ES-I3 (cell line): ENCODE results near the gene USH2A.

Experiments
- H3K36me3 ChIP-seq: 2 replicates; pipeline ENCODE4 v1.6.1; 2013; ENCODE audit warnings: mild to moderate bottlenecking, low read length, control low read depth, moderate library complexity; ENCODE audit not compliant: insufficient read depth
- H3K4me1 ChIP-seq: 2 replicates; pipeline ENCODE4 v1.6.1; 2013; ENCODE audit warnings: mild to moderate bottlenecking, control low read depth, low read length; ENCODE audit not compliant: insufficient read depth
- H3K9ac ChIP-seq: 2 replicates; pipeline ENCODE4 v1.6.1; 2013; ENCODE audit warnings: low read depth, mild to moderate bottlenecking, low read length, moderate library complexity
- H3K9me3 ChIP-seq: 2 replicates; pipeline ENCODE4 v1.6.1; 2013; ENCODE audit warnings: mild to moderate bottlenecking, low read length, moderate library complexity; ENCODE audit not compliant: control insufficient read depth, insufficient read depth

USH2A gene

DNA sequence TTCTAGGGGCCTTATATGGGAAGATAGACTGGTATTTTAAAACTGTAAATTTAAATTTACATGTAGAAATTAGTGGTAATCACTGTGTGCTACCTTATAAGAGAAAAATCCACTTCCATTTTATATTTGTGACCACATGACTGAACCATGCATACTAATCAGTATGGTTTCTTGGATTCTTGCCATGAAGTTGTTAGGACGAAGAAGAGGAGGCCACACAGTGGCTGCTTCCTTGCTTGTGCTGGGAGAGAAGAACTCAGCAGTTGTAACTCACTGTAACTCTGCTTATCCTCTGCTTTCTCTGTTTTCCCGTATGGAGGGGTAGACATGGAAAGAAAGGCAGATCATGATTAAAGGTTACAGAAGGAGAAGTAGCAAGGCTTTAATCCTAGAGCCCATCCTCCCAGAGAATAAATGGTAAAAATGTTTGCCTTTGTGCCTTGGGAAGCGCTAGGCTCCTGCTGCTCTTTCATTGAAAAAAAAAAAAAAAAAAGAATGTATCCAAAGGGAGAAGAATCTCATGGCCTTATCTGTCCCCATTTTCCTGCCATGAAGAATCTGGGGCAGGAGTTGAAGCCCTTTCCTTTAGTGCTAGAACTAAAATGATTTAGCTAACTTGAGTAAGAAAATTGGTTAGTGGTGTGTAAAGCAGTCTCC, 823.7 kb downstream of the USH2A start:
- Histone ChIP-seq H3K36me3 (no peaks in the 10 kb centered on the region; the same call in 1 of the 2 replicates), H3K9ac (no peak overlapping the region), H3K4me1 (no peaks in the 10 kb centered on the region; the same call in 1 of the 2 replicates), H3K9me3 (no peaks in the 10 kb centered on the region)

DNA sequence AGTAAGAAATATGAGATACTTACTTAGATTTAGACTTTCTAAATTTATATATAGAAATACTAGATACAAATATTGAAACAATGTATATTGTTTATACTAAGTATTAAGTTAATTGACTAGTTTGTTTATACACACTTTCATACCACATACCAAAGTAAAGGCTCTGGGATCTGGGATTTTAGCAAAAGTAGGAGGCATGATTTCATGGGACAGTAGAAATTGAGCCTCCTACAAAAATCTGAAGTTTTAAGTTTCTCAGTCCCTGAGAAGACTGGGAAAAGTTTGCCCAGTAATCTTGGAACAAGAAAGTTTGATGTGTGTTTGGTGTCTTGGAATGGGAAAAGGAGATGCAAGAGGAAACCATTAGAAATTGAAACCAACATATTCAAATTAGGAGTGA, 825.3 kb downstream of the USH2A start:
- Histone ChIP-seq H3K36me3 (no peaks in the 10 kb centered on the region; the same call in 1 of the 2 replicates), H3K9me3 (no peaks in the 10 kb centered on the region), H3K9ac (no peak overlapping the region), H3K4me1 (no peaks in the 10 kb centered on the region; the same call in 1 of the 2 replicates)

DNA sequence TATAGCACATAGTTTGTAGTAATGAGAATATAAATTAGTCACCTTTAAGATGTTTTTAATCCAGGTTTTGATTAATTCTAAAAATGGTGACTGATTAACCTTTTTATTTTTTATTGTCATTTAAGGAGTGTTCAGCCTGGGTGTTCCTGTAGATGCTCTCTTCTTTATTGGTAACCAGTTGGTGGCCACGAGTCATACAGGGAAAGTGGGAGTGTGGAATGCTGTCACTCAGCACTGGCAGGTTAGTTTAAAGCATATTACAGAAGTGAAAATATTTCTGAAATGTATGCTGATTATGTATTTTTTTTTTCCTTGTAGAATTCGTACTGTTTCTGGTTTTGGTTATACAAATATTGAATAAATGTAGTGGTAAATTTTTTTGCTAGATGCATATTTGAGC, 828.0 kb downstream of the USH2A start:
- Histone ChIP-seq H3K4me1 (no peaks in the 10 kb centered on the region; the same call in 1 of the 2 replicates), H3K9me3 (no peaks in the 10 kb centered on the region), H3K36me3 (no peaks in the 10 kb centered on the region; the same call in 1 of the 2 replicates), H3K9ac (no peak overlapping the region)

DNA sequence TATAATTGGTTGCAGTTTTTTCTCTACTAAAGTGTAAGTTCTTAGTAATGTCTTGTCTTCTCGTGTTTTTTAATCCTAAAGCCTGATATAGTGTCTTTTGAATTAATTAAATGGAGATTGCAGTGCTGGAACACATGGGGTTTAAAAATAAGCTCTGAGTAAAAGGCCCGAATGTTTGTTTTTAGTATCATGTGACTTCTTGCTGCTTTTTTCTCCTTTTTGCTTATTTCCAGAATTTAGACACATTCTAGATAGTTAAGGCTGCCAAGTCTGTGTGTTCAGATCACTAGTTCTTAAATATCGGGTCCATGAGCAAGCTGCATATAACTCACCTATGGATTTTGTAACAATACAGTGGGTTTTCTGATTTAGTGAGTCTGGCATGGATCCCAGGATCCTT, 828.6 kb downstream of the USH2A start:
- Histone ChIP-seq H3K9ac (no peak overlapping the region), H3K9me3 (no peaks in the 10 kb centered on the region), H3K4me1 (no peaks in the 10 kb centered on the region; the same call in 1 of the 2 replicates), H3K36me3 (no peaks in the 10 kb centered on the region; the same call in 1 of the 2 replicates)

DNA sequence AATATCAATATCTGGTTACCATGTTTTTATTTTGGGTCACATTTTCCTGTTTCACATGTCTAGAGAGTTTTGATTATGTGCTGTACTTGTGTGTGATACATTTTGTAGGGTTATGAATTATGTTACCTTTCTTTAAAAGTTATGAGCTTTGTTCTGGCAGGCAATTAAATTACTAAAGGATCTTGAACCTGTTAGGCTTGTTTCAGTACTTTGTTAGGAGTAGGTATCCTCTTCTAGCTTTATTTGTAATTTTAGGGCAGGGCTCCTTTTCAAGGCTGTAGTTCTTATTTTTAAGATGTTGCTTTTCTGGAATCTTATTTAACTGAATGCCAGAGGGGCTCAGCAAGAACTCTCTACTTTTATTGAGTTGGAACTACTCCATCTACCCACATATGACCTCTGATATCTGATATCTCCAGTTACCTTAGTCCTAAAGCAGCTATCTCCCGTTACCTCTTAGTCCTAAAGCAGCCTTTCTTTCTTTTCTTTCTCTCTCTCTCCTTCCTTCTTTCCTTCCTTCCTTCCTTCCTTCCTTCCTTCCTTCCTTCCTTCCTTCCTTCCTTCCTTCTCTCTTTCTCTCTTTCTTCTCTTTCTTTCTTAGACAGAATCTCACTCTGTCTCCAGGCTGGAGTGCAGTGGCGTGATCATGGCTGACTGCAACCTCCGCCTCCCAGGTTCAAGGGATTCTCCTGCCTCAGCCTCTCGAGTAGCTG, 832.3 kb downstream of the USH2A start:
- H3K36me3 ChIP-seq, result peaks cover 6% of the 10 kb centered on the region; the same call in 1 of the 2 replicates
- H3K9me3 ChIP-seq, result no peaks in the 10 kb centered on the region; the same call in 1 of the 2 replicates
- no peaks in the 10 kb centered on the region for H3K4me1 ChIP-seq
- no peak overlapping the region for H3K9ac ChIP-seq

DNA sequence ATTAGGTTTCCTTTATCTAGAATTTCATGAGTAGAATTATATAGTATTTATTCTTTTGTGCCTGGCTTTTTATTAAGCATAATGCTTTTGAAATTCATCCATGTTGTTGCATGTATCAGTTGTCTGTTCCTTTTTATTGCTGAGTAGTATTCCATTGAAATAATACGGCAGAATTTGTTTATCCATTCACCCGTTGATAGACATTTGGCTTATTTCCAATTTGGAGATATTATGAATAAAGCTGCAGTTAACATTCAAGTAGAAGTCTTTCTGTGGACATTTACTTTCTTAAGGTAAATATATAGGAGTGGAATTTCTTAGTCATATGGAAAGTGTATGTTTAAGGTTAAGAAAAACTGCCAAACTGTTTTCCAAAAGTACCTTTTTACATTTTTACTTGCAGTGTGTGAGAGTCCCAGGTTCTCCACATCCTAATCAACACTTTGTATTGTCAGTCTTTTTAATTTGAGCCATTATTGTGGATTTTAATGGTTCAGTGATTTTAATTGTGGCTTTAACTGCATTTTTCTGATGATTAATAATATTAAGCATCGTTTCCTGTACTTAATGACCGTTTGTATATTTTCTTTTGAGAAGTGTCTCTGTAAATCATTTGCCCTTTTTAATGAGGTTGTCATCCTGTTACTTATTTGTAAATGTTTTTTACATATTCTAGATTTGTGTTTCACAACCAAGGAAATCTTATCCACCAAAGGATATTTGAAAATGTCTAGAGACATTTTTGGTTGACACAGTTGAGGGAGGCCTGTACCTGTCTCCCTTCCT, 833.4 kb downstream of the USH2A start:
- Histone ChIP-seq H3K9me3 (peaks cover 5% of the 10 kb centered on the region; the same call in 1 of the 2 replicates), H3K9ac (no peak overlapping the region), H3K36me3 (peaks cover 6% of the 10 kb centered on the region; the same call in 1 of the 2 replicates), H3K4me1 (no peaks in the 10 kb centered on the region)

DNA sequence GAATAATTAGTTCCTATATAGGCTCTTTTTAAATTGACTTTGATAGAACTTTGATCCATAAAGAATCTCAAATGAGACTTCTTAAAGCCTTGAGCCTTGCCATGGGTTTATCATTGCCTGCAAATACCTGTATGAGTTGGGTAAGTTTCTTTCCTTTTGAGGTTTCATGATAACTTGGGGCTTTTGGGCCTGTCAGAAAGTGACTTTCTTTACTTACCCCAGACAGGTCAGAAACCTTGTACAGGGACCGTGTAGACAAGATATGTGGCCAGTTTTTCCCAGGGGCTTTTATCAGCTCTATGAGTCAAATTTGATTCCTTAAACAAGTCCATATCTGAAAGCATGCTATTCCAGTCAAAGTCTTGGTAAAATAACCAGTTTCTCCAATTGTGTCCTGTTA, 838.9 kb downstream of the USH2A start:
- peaks cover 14% of the 10 kb centered on the region for H3K36me3 ChIP-seq
- H3K4me1 ChIP-seq, result no peaks in the 10 kb centered on the region
- no peak overlapping the region for H3K9ac ChIP-seq
- H3K9me3 ChIP-seq, result peaks cover 5% of the 10 kb centered on the region; the same call in 1 of the 2 replicates

DNA sequence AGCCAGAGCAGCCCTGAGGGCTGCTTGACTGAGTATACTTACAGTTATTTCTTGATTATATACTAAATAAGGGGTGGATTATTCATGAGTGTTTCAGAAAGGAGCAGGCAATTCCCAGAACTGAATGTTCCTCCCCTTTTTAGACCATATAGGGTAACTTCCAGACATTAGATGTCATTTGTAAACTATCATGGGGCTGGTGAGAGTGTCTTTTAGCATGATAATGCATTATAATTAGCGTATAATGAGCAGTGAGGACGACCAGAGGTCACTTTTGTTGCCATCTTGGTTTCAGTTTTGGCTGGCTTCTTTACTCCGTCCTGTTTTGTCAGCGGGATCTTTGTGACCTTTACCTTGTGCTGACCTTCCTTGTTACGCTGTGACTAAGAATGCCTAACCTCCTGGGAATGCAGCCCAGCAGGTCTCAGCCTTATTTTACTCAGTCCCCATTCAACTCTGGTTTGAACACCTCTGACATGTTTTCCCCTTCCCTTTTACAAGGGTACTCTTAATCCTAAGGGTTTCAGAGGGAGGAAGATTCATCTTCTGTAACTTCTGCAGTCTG, 840.0 kb downstream of the USH2A start:
- no peak overlapping the region for H3K9ac ChIP-seq
- H3K9me3 ChIP-seq, result peaks cover 5% of the 10 kb centered on the region; the same call in 1 of the 2 replicates
- peaks cover 16% of the 10 kb centered on the region for H3K36me3 ChIP-seq
- H3K4me1 ChIP-seq, result no peaks in the 10 kb centered on the region

DNA sequence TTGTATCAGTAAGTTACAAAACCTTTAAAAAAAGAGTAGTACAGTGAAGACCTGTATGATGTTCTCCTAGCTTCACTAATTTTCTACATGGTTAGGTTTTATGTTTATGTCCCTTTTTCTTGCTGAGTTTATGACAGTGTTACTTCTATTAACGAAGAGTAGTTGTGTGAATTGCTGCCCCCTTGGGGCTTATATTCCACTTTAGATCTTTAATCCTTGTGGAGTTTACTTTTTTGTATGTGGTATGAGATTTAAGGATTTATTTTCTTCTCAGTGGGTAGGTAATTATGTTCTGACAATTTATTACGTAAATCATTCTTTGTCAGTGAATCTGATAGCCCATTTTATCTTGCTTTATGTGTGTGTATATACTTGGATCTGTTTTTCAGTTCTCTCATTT, 841.4 kb downstream of the USH2A start:
- H3K36me3 ChIP-seq, result peaks cover 16% of the 10 kb centered on the region
- H3K9ac ChIP-seq, result no peak overlapping the region
- peaks cover 5% of the 10 kb centered on the region; the same call in 1 of the 2 replicates for H3K9me3 ChIP-seq
- no peaks in the 10 kb centered on the region for H3K4me1 ChIP-seq
